HL-60 (cell line): ENCODE data around the gene SOCS3.

Experiments used
- CTCF ChIP-seq: IDR thresholded peaks from one replicate; pipeline ENCODE4 v1.5.1; 2011; ENCODE audit warnings: low read length, control low read depth, inconsistent platforms; ENCODE audit not compliant: insufficient read depth
- GABPA ChIP-seq: IDR thresholded peaks from 2 replicates; pipeline ENCODE4 v1.6.1; 2012; ENCODE audit warnings: low read depth
- POLR2AphosphoS5 ChIP-seq: IDR thresholded peaks from 2 replicates; pipeline ENCODE4 v1.6.1; 2012; ENCODE audit warnings: low read depth

GRCh38 chr17:78316867-78317789 lies 42.7 kb downstream of the SOCS3 start:
- TF ChIP-seq CTCF, result no peak
- TF ChIP-seq GABPA, result no peak
- no peak for TF ChIP-seq POLR2AphosphoS5
